Measurements from ENCODE around the gene MAP1B. TPM values are rescaled to one million over a fixed set of nuclear protein-coding genes. Genes with fewer than 3 reads are reported as not detected.

Gene MAP1B
- polyA plus RNA-seq, 3 donors: 1.4 to 21.9 (median 11.3) TPM

DNA sequence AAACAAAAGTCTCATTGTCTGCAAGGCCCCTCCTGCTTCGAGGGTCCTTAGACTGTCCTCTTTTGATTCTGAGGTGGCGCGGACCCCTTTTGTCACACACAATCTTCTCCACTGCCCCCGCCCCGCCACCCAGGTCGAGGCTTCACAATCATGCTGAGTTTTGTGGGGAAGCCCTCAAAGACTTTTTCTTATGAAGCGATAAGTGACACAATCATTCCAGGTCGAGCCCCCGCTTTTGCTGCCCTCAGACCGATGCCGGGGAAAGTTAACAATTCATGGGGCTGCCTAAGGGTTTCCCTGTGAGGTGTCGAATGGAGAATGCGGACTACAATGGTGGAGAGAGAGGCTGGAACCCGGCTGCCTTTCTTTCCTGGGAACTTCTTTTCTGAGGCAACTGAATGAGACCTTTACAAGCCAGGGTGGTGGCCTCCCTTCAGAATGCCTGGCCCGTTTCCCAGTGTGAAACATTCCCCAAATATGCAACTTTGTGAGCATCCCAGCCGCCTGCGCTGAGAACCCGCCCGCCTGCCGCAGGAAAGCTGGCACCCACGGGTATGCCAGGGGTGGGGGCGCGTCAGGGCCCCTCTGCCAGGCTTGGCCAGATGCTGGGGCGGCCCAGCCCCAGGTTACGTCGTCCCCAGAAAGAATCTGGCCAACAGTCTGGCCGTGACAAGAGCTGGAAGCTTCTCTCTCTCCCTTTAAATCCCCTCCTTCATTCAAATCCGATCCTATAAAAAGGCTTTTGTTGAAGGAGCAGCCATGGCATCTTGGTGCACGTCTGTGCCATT is 71.9 kb downstream of the MAP1B start:
- WGBS, 3 donors: 55 to 63% (median 59%) methylated on average over 29 of the region's 29 CpGs
- no peak overlapping the region for H3K27ac ChIP-seq (ENCODE audit: low read depth, low read length)

GRCh38 chr5:72179816-72180440 is 72.7 kb downstream of the MAP1B start:
- no peak overlapping the region for H3K27ac ChIP-seq (ENCODE audit: low read depth, low read length)

GRCh38 chr5:72180925-72181324 is 73.7 kb downstream of the MAP1B start:
- no peak overlapping the region for H3K27ac ChIP-seq (ENCODE audit: low read depth, low read length)
- 65 to 92% (median 91%) methylated on average over 4 of the region's 4 CpGs for WGBS, 3 donors

More at GRCh38 chr5:72179816-72180440, 72.7 kb downstream of the MAP1B start:
- 81 to 85% (median 84%) methylated on average over 11 of the region's 11 CpGs for WGBS, 3 donors

- H3K27ac ChIP-seq (ENCODE audit: low read depth, low read length): no peak overlapping the region
- 86 to 91% (median 91%) methylated on average over 7 of the region's 7 CpGs for WGBS, 3 donors
These were observed 75.4 kb downstream of the MAP1B start for GRCh38 chr5:72182686-72183085.

DNA sequence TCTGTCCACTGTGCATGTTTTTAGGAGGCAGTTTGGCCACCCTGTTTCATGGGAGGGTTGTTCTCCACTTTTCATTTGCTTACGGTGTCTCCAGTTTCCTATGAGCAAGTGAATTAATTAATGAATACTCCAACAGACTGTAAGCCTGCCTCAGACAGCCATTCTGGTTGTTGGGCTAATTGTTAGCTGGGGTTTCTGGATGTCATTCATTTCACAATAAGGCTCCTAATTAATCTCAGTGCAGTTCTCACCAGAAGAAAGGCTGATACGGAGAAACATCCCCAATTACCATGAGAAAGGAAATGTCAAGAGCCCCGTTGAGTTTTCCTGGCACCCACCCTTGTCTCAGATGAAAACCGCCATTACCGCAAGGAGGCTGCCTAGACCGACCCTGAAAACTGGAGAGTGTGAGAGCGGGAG is 75.8 kb downstream of the MAP1B start:
- WGBS, 3 donors: 66 to 87% (median 85%) methylated on average over 7 of the region's 7 CpGs
- H3K27ac ChIP-seq (ENCODE audit: low read depth, low read length): no peak overlapping the region

DNA sequence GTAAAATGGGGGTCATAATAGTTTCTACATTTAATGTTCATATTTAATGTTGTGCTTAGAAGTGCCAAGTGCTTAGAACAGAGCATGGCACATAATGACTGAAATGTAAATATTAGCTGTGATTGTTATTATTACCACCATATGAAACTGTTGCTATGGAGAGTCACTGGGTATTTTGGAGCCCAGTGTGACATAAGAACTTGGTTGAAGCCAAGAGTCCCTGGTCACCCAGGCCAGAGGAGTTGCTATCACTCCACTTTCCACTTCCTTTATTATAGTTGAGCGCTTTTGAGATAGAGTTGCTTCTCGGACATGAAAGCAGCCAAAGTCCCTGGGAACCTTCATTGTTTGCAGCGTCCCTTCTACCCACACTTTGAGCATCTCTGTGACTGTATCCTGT is 77.1 kb downstream of the MAP1B start:
- H3K27ac ChIP-seq (ENCODE audit: low read depth, low read length): no peak overlapping the region
- WGBS, 3 donors: 86 to 95% (median 94%) methylated on average over 3 of the region's 3 CpGs

DNA sequence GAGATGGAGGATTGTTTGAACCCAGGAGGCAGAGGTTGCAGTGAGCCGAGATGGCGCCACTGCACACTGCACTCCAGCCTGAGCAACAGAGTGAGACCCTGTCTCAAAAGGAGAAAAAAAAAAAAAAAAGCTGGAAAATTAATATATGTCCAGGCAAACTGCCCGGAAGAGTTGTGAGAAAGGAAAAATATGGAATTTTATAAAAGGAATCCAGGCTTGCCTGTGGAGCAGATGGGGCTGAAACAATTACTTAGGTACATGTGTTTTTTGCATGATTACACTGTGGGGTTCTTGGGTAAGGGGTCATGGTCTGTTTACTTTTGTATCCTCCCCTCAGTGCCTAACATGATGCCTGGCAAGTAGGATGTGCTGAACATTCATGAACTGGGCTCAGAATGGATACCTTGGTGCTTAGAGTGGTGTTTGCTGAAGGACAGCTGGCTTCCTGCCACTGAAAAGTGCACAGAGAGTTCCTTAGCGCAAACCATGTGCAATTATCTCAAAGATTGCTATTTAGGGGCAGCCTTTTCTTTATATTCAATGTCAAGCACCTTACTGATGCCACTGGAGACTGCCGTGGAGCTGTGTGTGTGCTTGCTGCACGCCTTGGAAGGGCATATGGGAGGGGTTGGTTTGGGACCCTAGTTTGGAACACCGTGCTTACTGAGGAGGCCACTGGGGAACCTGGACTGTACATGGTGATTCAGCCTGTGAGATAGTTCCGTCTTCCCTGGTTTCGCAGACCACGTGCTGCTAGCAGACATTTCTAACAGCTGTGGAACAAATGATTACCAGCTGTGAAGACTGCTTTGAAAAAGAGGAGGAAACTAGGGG is 78.4 kb downstream of the MAP1B start:
- WGBS, 3 donors: 80 to 86% (median 81%) methylated on average over 10 of the region's 10 CpGs
- H3K27ac ChIP-seq (ENCODE audit: low read depth, low read length): no peak overlapping the region

DNA sequence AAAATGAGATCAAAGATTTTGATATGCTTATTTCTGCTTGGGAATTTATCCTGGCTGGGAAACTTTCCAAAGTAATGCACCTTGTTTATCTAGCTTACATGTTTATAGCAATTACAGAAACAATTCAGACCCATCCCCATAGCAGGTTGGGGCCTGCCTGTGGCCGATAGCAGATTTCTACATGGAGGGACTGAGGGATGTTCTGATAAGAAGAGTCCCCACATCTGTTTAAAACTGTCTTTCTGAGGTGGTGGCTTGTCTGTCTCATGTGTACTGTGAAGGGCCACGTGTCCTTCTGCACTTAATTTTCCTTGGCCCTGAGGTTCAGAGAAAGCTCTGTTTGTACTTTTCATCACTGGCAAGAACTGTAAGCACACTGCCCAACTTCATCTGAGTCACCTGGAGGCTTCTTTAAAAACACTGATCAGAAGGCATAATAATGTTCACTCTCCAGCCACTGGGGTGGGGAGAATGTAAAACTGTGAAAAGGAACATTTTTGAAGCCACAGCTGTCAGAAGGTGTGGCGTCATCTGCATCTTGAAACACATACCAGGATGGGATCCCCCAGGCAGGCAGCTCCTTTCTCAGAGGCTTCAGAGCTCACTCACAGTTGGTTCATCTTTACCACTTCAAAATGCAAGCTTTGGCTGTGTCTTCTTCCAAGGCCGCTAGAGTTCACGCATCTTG is 80.3 kb downstream of the MAP1B start:
- no peak overlapping the region for H3K27ac ChIP-seq (ENCODE audit: low read depth, low read length)
- 73 to 82% (median 78%) methylated on average over 5 of the region's 5 CpGs for WGBS, 3 donors

DNA sequence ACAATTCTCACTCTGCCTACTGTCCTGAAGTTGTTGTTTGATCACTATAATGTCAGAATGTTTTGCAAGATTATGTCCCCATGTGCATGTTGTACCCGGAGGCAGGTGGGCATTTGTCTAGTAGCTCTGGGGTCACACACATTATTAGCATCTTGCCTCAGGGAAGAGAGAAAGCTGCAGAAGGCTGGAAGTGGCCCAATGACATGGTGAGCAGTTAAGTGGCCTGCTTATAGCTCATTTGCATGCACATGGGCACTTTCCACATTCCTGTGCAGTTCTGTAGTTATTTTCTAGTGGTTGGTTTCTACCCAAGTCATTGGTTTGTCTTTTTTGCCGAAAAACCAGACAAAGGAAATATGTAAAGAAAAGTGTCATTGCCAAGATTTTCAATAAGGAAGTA is 80.9 kb downstream of the MAP1B start:
- H3K27ac ChIP-seq (ENCODE audit: low read depth, low read length): no peak overlapping the region
- 81 to 92% (median 87%) methylated on average over 2 of the region's 2 CpGs for WGBS, 3 donors

- H3K27ac ChIP-seq (ENCODE audit: low read depth, low read length): no peak overlapping the region
- WGBS, 3 donors: 69 to 84% (median 74%) methylated on average over 2 of the region's 2 CpGs
These were observed 81.9 kb downstream of the MAP1B start for GRCh38 chr5:72189146-72189545.

GRCh38 chr5:72191404-72191803 is 84.1 kb downstream of the MAP1B start:
- WGBS, 3 donors: 65 to 79% (median 76%) methylated on average over 3 of the region's 3 CpGs

GRCh38 chr5:72194846-72195245 is 87.6 kb downstream of the MAP1B start:
- no peak overlapping the region for H3K27ac ChIP-seq (ENCODE audit: low read depth, low read length)
- 89 to 93% (median 92%) methylated on average over 6 of the region's 6 CpGs for WGBS, 3 donors

More at GRCh38 chr5:72191404-72191803, 84.1 kb downstream of the MAP1B start:
- H3K27ac ChIP-seq (ENCODE audit: low read depth, low read length): no peak overlapping the region

- no peak overlapping the region for H3K27ac ChIP-seq (ENCODE audit: low read depth, low read length)
- 90 to 97% (median 96%) methylated on average over 10 of the region's 10 CpGs for WGBS, 3 donors
These were observed 88.3 kb downstream of the MAP1B start for GRCh38 chr5:72195581-72195980.

- 88 to 96% (median 96%) methylated on average over 5 of the region's 5 CpGs for WGBS, 3 donors
- H3K27ac ChIP-seq (ENCODE audit: low read depth, low read length): no peak overlapping the region
These were observed 90.1 kb downstream of the MAP1B start for GRCh38 chr5:72197393-72197792.

DNA sequence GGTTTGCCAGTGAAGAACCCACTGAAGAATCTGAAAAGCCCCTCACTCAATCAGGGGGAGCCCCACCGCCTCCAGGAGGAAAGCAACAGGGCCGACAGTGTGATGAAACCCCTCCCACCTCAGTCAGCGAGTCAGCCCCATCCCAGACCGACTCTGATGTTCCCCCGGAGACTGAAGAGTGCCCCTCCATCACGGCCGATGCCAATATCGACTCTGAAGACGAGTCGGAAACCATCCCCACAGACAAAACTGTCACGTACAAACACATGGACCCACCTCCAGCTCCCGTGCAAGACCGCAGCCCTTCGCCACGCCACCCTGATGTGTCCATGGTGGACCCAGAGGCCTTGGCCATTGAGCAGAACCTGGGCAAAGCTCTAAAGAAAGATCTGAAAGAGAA is 92.4 kb downstream of the MAP1B start:
- no peak overlapping the region for H3K27ac ChIP-seq (ENCODE audit: low read depth, low read length)
- 91 to 97% (median 96%) methylated on average over 15 of the region's 15 CpGs for WGBS, 3 donors

DNA sequence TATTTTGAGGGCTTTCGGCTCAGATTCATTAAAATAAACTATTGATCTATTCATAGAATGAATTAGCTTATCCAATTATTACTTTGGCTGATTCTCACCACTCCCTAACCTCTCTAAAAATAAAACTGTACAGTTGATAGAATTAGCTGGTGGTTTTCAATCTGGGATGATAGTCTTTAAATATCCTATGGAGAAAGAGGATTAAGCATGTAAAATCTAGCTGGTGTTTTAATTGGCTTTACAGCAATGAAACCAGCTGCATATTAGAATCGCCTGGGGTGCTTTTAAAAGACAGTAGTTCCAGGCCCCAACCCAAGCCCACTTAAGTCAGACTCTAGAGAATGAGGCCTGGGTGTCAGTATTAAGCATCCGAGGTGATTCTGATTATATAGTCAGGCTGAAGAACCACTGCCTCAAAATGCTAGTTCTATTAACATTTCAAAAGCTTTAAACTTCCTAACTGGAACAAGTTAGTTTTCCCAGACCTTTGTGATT is 95.1 kb downstream of the MAP1B start:
- 86 to 91% (median 88%) methylated on average over 3 of the region's 3 CpGs for WGBS, 3 donors
- H3K27ac ChIP-seq (ENCODE audit: low read depth, low read length): no peak overlapping the region

GRCh38 chr5:72203251-72203845 is 96.1 kb downstream of the MAP1B start:
- H3K27ac ChIP-seq (ENCODE audit: low read depth, low read length): no peak overlapping the region
- WGBS, 3 donors: 84 to 93% (median 91%) methylated on average over 8 of the region's 8 CpGs

GRCh38 chr5:72204946-72205345 is 97.7 kb downstream of the MAP1B start:
- 97 to 98% (median 97%) methylated on average over 1 of the region's 1 CpG for WGBS, 3 donors
- H3K27ac ChIP-seq (ENCODE audit: low read depth, low read length): no peak overlapping the region
